Measurements from ENCODE around the gene FCSK. TPM values are rescaled to one million over a fixed set of nuclear protein-coding genes. Genes with fewer than 3 reads are reported as not detected.

The FCSK gene
- total and polyA plus RNA-seq, 2 of the 13 experiments (the other 11 are each of a cell fraction or from before 2014, with no cell fraction given), result 9.1 to 19.2 TPM

DNA sequence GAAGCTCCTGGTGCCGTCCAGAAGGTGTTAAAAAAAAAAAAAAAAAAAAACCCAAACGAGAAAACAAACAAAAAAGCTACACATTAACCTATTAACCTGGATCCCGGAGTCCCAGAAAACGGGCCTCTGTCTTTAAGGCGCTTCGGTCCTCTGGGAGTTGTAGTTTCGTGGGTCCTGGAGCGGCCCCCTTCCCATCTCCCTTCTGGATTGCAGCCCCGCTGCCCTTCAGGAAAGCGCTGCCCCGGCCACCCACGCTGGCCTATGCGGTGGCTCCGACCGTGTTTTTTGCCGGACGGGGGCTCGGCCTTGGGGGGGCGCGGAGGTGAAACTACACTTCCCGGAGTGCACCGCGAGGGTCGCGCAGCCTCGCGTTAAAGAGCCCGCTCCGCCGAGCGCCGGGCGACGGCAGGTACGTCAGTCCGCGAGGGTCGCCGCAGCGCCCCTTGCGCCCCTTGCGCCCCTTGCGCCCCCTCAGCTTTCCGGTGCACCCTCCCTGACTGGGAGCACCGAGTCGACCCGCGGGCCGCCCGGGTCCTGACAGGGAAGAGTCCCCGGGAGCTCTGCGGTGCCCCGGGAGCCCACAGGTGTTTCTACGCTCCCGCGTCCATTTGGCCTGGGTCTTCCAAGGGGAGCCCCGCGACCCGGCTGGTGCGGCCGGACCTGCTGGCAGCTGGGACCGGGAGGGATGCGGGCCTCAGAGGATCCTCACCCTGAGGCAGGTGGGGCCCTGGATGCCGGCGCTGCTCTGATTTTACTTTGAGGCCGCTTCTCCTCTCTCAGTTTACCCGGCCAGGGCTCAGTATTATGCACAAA lies at the start of gene FCSK (continued):
- TF ChIP-seq, protein P1, sequence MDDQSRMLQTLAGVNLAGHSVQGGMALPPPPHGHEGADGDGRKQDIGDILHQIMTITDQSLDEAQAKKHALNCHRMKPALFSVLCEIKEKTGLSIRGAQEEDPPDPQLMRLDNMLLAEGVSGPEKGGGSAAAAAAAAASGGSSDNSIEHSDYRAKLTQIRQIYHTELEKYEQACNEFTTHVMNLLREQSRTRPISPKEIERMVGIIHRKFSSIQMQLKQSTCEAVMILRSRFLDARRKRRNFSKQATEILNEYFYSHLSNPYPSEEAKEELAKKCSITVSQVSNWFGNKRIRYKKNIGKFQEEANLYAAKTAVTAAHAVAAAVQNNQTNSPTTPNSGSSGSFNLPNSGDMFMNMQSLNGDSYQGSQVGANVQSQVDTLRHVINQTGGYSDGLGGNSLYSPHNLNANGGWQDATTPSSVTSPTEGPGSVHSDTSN (CRISPR knock-in tag; IDR thresholded peaks at IDR 0.05; ENCODE audit: borderline replicate concordance), result peak; percentile 86
- TF ChIP-seq GABPA (IDR thresholded peaks at IDR 0.05; ENCODE audit: low read depth, low read length) (no peak), GABPA (CRISPR knock-in tag; IDR thresholded peaks at IDR 0.05; ENCODE audit: low read depth) (peak; percentile 74; the same call in 1 of the 2 replicates), RAD51 (IDR thresholded peaks at IDR 0.05; ENCODE audit: borderline replicate concordance) (no peak), RXRA (CRISPR knock-in tag; IDR thresholded peaks at IDR 0.05) (peak; percentile 82; the same call in 1 of the 2 replicates), KMT2A (CRISPR knock-in tag; IDR thresholded peaks at IDR 0.05) (peak; percentile 81), PTBP1 (IDR thresholded peaks at IDR 0.05; ENCODE audit: low read depth, low read length, poor library complexity, severe bottlenecking) (peak; percentile 18), ZNF891 (CRISPR knock-in tag; IDR thresholded peaks at IDR 0.05) (peak; percentile 82), ZBTB8A (CRISPR knock-in tag; IDR thresholded peaks at IDR 0.05; ENCODE audit: borderline replicate concordance, low read depth) (peak; percentile 100), ZNF674 (CRISPR knock-in tag; IDR thresholded peaks at IDR 0.05; ENCODE audit: low read depth) (no peak), HHEX (CRISPR knock-in tag; IDR thresholded peaks at IDR 0.05) (no peak), ZNF253 (CRISPR knock-in tag; IDR thresholded peaks at IDR 0.05; ENCODE audit: borderline replicate concordance) (no peak), U2AF1 (optimal IDR thresholded peaks at IDR 0.05; ENCODE audit: low read depth, low read length) (peak; percentile 84), KDM1A (CRISPR knock-in tag; IDR thresholded peaks at IDR 0.05) (no peak), ZNF567 (CRISPR knock-in tag; IDR thresholded peaks at IDR 0.05; ENCODE audit: borderline replicate concordance) (peak; percentile 92), KAT2B (IDR thresholded peaks at IDR 0.05; ENCODE audit: borderline replicate concordance, low read depth, low read length) (no peak), ZBTB7B (CRISPR knock-in tag; IDR thresholded peaks at IDR 0.05) (peak; percentile 100), ZMYM4 (CRISPR knock-in tag; IDR thresholded peaks at IDR 0.05) (peak; percentile 61; the same call in 1 of the 2 replicates), POLR2AphosphoS5 (IDR thresholded peaks at IDR 0.05; ENCODE audit: low read depth, low read length) (peak; percentile 65)
- TF ChIP-seq, protein P2, sequence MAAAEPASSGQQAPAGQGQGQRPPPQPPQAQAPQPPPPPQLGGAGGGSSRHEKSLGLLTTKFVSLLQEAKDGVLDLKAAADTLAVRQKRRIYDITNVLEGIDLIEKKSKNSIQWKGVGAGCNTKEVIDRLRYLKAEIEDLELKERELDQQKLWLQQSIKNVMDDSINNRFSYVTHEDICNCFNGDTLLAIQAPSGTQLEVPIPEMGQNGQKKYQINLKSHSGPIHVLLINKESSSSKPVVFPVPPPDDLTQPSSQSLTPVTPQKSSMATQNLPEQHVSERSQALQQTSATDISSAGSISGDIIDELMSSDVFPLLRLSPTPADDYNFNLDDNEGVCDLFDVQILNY (CRISPR knock-in tag; conservative IDR thresholded peaks at IDR 0.05), result peak; percentile 34; the same call in 1 of the 2 replicates
- TF ChIP-seq, protein P3, sequence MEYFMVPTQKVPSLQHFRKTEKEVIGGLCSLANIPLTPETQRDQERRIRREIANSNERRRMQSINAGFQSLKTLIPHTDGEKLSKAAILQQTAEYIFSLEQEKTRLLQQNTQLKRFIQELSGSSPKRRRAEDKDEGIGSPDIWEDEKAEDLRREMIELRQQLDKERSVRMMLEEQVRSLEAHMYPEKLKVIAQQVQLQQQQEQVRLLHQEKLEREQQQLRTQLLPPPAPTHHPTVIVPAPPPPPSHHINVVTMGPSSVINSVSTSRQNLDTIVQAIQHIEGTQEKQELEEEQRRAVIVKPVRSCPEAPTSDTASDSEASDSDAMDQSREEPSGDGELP (IDR thresholded peaks at IDR 0.05; ENCODE audit: borderline replicate concordance, low read depth), result peak; percentile 25; the same call in 1 of the 2 replicates
- TF ChIP-seq, protein P4, sequence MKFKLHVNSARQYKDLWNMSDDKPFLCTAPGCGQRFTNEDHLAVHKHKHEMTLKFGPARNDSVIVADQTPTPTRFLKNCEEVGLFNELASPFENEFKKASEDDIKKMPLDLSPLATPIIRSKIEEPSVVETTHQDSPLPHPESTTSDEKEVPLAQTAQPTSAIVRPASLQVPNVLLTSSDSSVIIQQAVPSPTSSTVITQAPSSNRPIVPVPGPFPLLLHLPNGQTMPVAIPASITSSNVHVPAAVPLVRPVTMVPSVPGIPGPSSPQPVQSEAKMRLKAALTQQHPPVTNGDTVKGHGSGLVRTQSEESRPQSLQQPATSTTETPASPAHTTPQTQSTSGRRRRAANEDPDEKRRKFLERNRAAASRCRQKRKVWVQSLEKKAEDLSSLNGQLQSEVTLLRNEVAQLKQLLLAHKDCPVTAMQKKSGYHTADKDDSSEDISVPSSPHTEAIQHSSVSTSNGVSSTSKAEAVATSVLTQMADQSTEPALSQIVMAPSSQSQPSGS (CRISPR knock-in tag; IDR thresholded peaks at IDR 0.05), result peak; percentile 72; the same call in 1 of the 2 replicates
- TF ChIP-seq, protein P5, sequence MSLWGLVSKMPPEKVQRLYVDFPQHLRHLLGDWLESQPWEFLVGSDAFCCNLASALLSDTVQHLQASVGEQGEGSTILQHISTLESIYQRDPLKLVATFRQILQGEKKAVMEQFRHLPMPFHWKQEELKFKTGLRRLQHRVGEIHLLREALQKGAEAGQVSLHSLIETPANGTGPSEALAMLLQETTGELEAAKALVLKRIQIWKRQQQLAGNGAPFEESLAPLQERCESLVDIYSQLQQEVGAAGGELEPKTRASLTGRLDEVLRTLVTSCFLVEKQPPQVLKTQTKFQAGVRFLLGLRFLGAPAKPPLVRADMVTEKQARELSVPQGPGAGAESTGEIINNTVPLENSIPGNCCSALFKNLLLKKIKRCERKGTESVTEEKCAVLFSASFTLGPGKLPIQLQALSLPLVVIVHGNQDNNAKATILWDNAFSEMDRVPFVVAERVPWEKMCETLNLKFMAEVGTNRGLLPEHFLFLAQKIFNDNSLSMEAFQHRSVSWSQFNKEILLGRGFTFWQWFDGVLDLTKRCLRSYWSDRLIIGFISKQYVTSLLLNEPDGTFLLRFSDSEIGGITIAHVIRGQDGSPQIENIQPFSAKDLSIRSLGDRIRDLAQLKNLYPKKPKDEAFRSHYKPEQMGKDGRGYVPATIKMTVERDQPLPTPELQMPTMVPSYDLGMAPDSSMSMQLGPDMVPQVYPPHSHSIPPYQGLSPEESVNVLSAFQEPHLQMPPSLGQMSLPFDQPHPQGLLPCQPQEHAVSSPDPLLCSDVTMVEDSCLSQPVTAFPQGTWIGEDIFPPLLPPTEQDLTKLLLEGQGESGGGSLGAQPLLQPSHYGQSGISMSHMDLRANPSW (CRISPR knock-in tag; IDR thresholded peaks at IDR 0.05; ENCODE audit: borderline replicate concordance), result peak; percentile 96; the same call in 1 of the 2 replicates

Measured in HepG2 (cell line).